GM19193 (cell line): ENCODE measurements around the gene UBE2E3.

Source experiments
- POLR2A ChIP-seq: IDR thresholded peaks from 4 replicates; pipeline ENCODE4 v1.6.1; 2011; ENCODE audit not compliant: insufficient read depth, insufficient read length; ENCODE audit errors: extremely low read depth

The UBE2E3 gene

GRCh38 chr2:181046833-181047232 lies 66.4 kb downstream of the UBE2E3 start:
- no peak for TF ChIP-seq POLR2A

DNA sequence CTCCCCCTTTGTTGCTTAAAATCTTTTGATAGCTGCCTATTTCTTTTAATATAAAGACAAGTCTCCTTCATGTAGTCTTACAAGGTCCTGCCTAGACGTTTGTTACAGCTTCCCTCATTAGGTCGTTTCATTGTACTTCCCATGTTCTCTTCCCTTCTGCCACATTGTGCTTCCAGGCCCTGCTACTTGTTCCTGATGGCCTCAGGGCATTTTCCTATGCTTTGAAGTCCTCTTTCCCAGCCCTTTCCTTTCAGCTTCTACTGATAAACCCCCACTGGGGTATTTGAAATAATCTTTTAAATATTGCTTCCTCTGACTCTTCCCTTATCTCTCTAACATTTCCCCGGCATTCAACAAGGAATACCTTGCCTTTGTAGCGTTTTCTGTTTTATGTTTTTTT lies 67.4 kb downstream of the UBE2E3 start:
- no peak for TF ChIP-seq POLR2A

DNA sequence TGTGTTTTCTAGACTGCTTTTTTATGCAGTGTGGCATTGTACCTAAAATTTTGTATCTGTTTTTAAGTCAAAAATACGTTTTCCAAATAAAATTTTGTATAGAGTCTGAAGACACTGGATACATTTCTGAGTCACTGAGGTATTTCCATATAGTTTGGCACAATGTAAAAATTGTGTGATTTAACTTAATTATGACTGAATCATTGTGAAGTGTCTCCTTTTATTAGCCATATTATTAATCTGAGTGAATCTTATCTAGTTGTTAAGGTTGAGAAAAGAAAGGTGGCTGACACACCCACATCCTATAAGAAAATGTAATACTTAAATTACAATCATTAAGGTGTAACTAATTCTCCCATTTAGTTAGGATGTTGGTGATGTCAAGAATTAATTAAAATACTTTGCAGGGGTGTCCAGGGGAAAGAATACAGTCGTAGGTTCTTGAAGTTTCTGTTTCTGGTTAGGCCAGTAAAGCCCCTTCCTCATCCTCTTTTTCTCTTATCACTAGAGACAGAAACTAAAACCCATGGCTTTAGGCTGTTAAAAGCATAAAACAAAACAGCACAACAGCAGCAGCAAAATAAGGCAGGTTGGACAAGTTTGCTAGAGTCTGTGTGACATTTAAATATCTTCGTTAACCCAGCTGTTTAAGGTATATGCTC lies 71.6 kb downstream of the UBE2E3 start:
- no peak for TF ChIP-seq POLR2A

DNA sequence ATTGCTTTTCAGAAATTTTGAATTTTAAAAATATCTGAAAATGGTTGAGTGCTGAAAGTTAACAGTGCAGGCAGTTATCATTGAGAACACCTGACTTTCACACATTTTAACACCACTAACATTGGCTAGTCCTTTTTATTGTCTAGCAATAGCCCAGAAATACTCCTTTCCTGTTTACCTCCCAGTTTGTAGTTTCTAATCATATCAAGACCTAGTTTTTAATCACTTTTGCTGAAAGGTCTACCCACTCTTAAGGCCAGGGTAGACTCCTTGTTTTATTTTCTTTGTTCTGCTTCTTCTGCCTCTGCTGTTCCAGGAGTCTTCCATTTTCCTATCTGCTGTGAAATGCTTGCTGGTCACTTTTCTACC lies 72.1 kb downstream of the UBE2E3 start:
- no peak for TF ChIP-seq POLR2A

- no peak for TF ChIP-seq POLR2A
Observed at GRCh38 chr2:181054256-181054655, 73.9 kb downstream of the UBE2E3 start.

- TF ChIP-seq POLR2A, result no peak
Observed at GRCh38 chr2:181054843-181055242, 74.4 kb downstream of the UBE2E3 start.

GRCh38 chr2:181058378-181059269 lies 78.2 kb downstream of the UBE2E3 start:
- TF ChIP-seq POLR2A, result no peak

DNA sequence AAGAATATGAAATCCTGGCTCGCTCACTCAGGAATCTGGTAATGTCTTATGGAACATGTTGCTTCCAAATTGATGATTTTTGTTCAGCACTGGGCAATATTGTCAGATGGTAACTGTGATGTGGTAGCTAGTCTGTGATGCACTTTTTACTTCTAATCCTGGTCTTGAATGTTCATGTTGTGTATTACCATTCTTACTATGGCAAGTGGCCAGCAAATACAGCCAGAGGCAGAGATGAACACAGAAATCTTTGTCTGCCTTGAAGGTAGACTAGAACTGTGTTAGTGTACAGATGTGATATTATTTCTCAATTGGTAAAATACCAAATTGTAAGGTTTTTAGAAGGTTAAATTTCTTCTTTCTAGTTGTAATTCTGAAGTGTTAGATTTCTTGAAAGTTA lies 83.3 kb downstream of the UBE2E3 start:
- no peak for TF ChIP-seq POLR2A

DNA sequence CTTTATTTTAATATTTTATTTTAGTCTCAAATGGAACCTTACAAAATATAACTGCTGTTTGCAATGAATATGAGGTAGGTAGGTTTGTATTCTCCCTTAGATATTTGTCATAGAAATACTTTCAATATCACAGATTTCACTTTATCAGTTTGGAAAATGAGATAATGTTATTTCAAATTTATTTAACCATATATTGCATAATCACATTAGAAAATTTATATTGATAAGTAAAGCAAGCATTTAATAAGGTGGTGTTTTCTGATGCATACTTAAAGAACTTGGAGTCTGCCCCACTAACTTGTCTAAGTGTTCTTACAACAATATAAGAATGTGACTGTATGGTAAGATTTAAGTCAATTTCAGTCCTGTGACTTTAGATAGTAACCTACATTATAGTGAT lies 85.1 kb downstream of the UBE2E3 start:
- TF ChIP-seq POLR2A, result no peak

GRCh38 chr2:181066333-181066732 lies 85.9 kb downstream of the UBE2E3 start:
- no peak for TF ChIP-seq POLR2A

GRCh38 chr2:181070119-181070835 lies 89.9 kb downstream of the UBE2E3 start:
- TF ChIP-seq POLR2A, result no peak

- no peak for TF ChIP-seq POLR2A
Observed at GRCh38 chr2:181070836-181071200, 90.4 kb downstream of the UBE2E3 start.

- no peak for TF ChIP-seq POLR2A
Observed at GRCh38 chr2:181072486-181073235, 92.3 kb downstream of the UBE2E3 start.

GRCh38 chr2:181073896-181074295 lies 93.5 kb downstream of the UBE2E3 start:
- no peak for TF ChIP-seq POLR2A

DNA sequence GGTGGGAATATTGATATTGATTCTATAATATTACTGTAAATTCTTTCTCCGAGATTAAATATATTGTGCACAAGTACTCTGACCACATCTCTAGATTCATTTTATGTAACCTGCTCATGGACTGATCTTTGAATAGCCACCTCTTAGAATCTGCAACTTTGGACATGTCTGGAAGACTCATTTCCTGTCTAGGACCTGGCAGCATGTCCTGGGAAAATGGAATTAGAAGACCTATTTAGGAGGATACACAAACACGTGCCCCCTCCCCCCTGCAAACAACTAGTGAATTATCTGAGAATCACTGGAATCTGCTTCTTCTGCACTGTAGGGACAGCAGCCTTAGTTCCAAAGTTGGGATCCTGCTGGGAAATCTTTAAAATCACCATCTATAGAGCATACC lies 94.1 kb downstream of the UBE2E3 start:
- TF ChIP-seq POLR2A, result no peak
